HEK293 (cell line): ENCODE results near the gene CHID1.

Experiments
- EGR2 ChIP-seq: fragments of 450-650 bp; formaldehyde crosslinking; IDR thresholded peaks from 2 replicates; pipeline ENCODE4 v1.5.1; 2016; ENCODE audit warnings: low read depth, missing biosample characterization, missing genetic modification characterization
- GLIS1 ChIP-seq: fragments of 450-650 bp; formaldehyde crosslinking; IDR thresholded peaks from 2 replicates; pipeline ENCODE4 v1.5.1; 2016; ENCODE audit warnings: missing biosample characterization, missing genetic modification characterization
- HIC1 ChIP-seq: fragments of 450-650 bp; formaldehyde crosslinking; IDR thresholded peaks from 2 replicates; pipeline ENCODE4 v1.5.1; 2016; ENCODE audit warnings: missing biosample characterization, missing genetic modification characterization
- KLF1 ChIP-seq: fragments of 450-650 bp; formaldehyde crosslinking; IDR thresholded peaks from 2 replicates; pipeline ENCODE4 v1.5.1; 2016; ENCODE audit warnings: missing biosample characterization, missing genetic modification characterization
- PRDM4 ChIP-seq: fragments of 450-650 bp; formaldehyde crosslinking; IDR thresholded peaks from 2 replicates; pipeline ENCODE4 v1.5.1; 2017; ENCODE audit warnings: missing biosample characterization, missing genetic modification characterization
- SP2 ChIP-seq: fragments of 450-650 bp; formaldehyde crosslinking; IDR thresholded peaks from 2 replicates; pipeline ENCODE4 v1.5.1; 2016; ENCODE audit warnings: missing biosample characterization, missing genetic modification characterization
- ZFP3 ChIP-seq: fragments of 450-650 bp; formaldehyde crosslinking; IDR thresholded peaks from 2 replicates; pipeline ENCODE4 v1.5.1; 2016; ENCODE audit warnings: low read depth, missing biosample characterization, missing genetic modification characterization
- ZFP69B ChIP-seq: fragments of 450-650 bp; formaldehyde crosslinking; IDR thresholded peaks from 2 replicates; pipeline ENCODE4 v1.5.1; 2016; ENCODE audit warnings: missing biosample characterization, missing genetic modification characterization
- ZNF112 ChIP-seq: fragments of 450-650 bp; formaldehyde crosslinking; IDR thresholded peaks from 2 replicates; pipeline ENCODE4 v1.5.0; 2017; ENCODE audit warnings: missing biosample characterization, missing genetic modification characterization
- ZNF146 ChIP-seq: fragments of 450-650 bp; formaldehyde crosslinking; IDR thresholded peaks from 2 replicates; pipeline ENCODE4 v1.5.1; 2016; ENCODE audit warnings: missing biosample characterization, missing genetic modification characterization
- ZNF274 ChIP-seq, 2 experiments: fragments of 200-500 bp in 1 of 2; fragments of 450-650 bp in 1 of 2; sonication (Bioruptor generic) in 1 of 2; formaldehyde crosslinking in 1 of 2; IDR thresholded peaks; 2 replicates each; pipeline versions ENCODE4 v1.5.1 to v1.6.1; 2014 to 2016; ENCODE audit warnings: borderline replicate concordance in 1 of 2, inconsistent platforms in 1 of 2, low read length in 1 of 2, missing biosample characterization in 1 of 2, missing genetic modification characterization in 1 of 2
- ZNF324 ChIP-seq: fragments of 450-650 bp; formaldehyde crosslinking; IDR thresholded peaks from 2 replicates; pipeline ENCODE4 v1.5.1; 2016; ENCODE audit warnings: missing biosample characterization, missing genetic modification characterization
- ZNF335 ChIP-seq: fragments of 450-650 bp; formaldehyde crosslinking; conservative IDR thresholded peaks from 2 replicates; pipeline ENCODE4 v1.5.1; 2016; ENCODE audit warnings: missing biosample characterization, missing genetic modification characterization
- ZNF529 ChIP-seq: fragments of 450-650 bp; formaldehyde crosslinking; IDR thresholded peaks from 2 replicates; pipeline ENCODE4 v1.5.1; 2017; ENCODE audit warnings: missing genetic modification characterization, missing biosample characterization; ENCODE audit not compliant: insufficient replicate concordance
- ZNF555 ChIP-seq: fragments of 450-650 bp; formaldehyde crosslinking; conservative IDR thresholded peaks from 2 replicates; pipeline ENCODE4 v1.5.1; 2017; ENCODE audit warnings: missing biosample characterization, mild to moderate bottlenecking, missing genetic modification characterization, inconsistent platforms
- ZNF561 ChIP-seq: fragments of 450-650 bp; IDR thresholded peaks from 2 replicates; pipeline ENCODE4 v1.5.1; 2018; ENCODE audit warnings: missing biosample characterization, missing genetic modification characterization, borderline replicate concordance
- ZNF600 ChIP-seq: fragments of 450-650 bp; formaldehyde crosslinking; IDR thresholded peaks from 2 replicates; pipeline ENCODE4 v1.5.1; 2016; ENCODE audit warnings: missing biosample characterization, missing genetic modification characterization
- ZNF624 ChIP-seq: fragments of 450-650 bp; formaldehyde crosslinking; IDR thresholded peaks from 2 replicates; pipeline ENCODE4 v1.5.1; 2017; ENCODE audit warnings: missing biosample characterization, missing genetic modification characterization
- ZNF645 ChIP-seq: fragments of 450-650 bp; formaldehyde crosslinking; IDR thresholded peaks from 2 replicates; pipeline ENCODE4; 2016; ENCODE audit warnings: missing biosample characterization, missing genetic modification characterization
- ZNF654 ChIP-seq: fragments of 450-650 bp; formaldehyde crosslinking; IDR thresholded peaks from 2 replicates; pipeline ENCODE4 v1.5.1; 2016; ENCODE audit warnings: low read depth, missing biosample characterization, missing genetic modification characterization
- ZNF677 ChIP-seq: fragments of 450-650 bp; IDR thresholded peaks from 2 replicates; pipeline ENCODE4 v1.5.0; 2018; ENCODE audit warnings: missing biosample characterization, mild to moderate bottlenecking, missing genetic modification characterization, moderate library complexity
- ZNF791 ChIP-seq: fragments of 450-650 bp; formaldehyde crosslinking; IDR thresholded peaks from 2 replicates; pipeline ENCODE4 v1.5.1; 2016; ENCODE audit warnings: missing biosample characterization, missing genetic modification characterization
- TF ChIP-seq, protein P1 (sequence below): fragments of 450-650 bp; formaldehyde crosslinking; IDR thresholded peaks from 2 replicates; pipeline ENCODE4 v1.5.1; 2016; ENCODE audit warnings: missing biosample characterization, missing genetic modification characterization
- TF ChIP-seq, protein P2 (sequence below): fragments of 450-650 bp; formaldehyde crosslinking; conservative IDR thresholded peaks from 2 replicates; pipeline ENCODE4 v1.5.1; 2016; ENCODE audit warnings: low read depth, missing biosample characterization, missing genetic modification characterization
- TF ChIP-seq, protein P3 (sequence below): fragments of 450-650 bp; formaldehyde crosslinking; IDR thresholded peaks from 2 replicates; pipeline ENCODE4 v1.5.1; 2016; ENCODE audit warnings: missing biosample characterization, missing genetic modification characterization

CHID1 gene

DNA sequence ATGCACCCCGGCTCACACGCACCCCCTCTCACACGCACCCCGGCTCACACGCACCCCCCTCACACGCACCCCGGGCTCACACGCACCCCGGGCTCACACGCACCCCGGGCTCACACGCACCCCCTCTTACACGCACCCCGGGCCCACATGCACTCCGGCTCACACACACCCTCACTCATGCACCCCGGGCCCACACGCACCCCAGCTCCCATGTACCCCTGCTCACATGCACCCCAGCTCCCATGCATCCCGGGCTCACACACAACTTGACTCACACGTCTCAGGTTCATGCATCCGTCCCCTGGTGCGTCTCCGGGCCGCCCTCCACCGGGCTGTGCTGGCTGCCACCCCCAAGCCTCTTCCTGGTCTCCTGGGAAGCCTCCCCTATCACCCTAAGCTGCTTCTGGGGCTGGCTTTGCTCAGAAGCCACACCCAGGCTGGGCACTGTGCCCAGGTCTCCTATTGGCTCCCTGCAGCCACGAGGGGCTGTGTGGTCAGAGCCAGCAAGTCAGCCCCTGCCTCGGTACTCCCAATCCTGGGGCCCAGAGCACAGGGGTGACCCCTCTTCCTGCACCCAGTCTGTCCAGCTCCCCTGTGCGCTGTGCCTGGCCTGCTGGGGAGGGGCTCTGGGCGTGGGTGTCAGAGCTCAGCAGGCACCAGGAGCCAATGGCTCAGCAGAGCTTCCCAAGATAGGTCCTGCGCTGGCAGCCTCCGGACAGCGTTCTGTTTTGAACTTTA is 51.0 kb downstream of the CHID1 start (continued):
- TF ChIP-seq KLF1 (tag by site-specific recombination) (peak; percentile 33; the same call in 1 of the 2 replicates), ZNF324 (no peak), ZNF791 (tag by site-specific recombination) (no peak), ZFP69B (no peak), GLIS1 (tag by site-specific recombination) (peak; percentile 92), HIC1 (tag by site-specific recombination) (no peak), ZNF561 (tag by site-specific recombination) (no peak), ZNF529 (tag by site-specific recombination) (no peak), ZNF112 (no peak), ZNF654 (tag by site-specific recombination) (no peak), ZNF600 (tag by site-specific recombination) (peak; percentile 93), EGR2 (tag by site-specific recombination) (no peak), ZNF645 (tag by site-specific recombination) (no peak), ZNF146 (no peak), SP2 (tag by site-specific recombination) (peak; percentile 54), ZNF274 (IDR thresholded peaks at IDR 0.05; ENCODE audit: low read length) (no peak), ZNF274 (tag by site-specific recombination; IDR thresholded peaks at IDR 0.05; ENCODE audit: borderline replicate concordance) (no peak), ZNF624 (tag by site-specific recombination) (no peak), PRDM4 (tag by site-specific recombination) (no peak), ZNF335 (no peak), ZFP3 (tag by site-specific recombination) (no peak), ZNF555 (no peak), ZNF677 (tag by site-specific recombination) (no peak)
- TF ChIP-seq, protein P1, sequence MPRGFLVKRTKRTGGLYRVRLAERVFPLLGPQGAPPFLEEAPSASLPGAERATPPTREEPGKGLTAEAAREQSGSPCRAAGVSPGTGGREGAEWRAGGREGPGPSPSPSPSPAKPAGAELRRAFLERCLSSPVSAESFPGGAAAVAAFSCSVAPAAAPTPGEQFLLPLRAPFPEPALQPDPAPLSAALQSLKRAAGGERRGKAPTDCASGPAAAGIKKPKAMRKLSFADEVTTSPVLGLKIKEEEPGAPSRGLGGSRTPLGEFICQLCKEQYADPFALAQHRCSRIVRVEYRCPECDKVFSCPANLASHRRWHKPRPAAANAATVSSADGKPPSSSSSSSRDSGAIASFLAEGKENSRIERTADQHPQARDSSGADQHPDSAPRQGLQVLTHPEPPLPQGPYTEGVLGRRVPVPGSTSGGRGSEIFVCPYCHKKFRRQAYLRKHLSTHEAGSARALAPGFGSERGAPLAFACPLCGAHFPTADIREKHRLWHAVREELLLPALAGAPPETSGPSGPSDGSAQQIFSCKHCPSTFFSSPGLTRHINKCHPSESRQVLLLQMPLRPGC = no peak
- TF ChIP-seq, protein P2, sequence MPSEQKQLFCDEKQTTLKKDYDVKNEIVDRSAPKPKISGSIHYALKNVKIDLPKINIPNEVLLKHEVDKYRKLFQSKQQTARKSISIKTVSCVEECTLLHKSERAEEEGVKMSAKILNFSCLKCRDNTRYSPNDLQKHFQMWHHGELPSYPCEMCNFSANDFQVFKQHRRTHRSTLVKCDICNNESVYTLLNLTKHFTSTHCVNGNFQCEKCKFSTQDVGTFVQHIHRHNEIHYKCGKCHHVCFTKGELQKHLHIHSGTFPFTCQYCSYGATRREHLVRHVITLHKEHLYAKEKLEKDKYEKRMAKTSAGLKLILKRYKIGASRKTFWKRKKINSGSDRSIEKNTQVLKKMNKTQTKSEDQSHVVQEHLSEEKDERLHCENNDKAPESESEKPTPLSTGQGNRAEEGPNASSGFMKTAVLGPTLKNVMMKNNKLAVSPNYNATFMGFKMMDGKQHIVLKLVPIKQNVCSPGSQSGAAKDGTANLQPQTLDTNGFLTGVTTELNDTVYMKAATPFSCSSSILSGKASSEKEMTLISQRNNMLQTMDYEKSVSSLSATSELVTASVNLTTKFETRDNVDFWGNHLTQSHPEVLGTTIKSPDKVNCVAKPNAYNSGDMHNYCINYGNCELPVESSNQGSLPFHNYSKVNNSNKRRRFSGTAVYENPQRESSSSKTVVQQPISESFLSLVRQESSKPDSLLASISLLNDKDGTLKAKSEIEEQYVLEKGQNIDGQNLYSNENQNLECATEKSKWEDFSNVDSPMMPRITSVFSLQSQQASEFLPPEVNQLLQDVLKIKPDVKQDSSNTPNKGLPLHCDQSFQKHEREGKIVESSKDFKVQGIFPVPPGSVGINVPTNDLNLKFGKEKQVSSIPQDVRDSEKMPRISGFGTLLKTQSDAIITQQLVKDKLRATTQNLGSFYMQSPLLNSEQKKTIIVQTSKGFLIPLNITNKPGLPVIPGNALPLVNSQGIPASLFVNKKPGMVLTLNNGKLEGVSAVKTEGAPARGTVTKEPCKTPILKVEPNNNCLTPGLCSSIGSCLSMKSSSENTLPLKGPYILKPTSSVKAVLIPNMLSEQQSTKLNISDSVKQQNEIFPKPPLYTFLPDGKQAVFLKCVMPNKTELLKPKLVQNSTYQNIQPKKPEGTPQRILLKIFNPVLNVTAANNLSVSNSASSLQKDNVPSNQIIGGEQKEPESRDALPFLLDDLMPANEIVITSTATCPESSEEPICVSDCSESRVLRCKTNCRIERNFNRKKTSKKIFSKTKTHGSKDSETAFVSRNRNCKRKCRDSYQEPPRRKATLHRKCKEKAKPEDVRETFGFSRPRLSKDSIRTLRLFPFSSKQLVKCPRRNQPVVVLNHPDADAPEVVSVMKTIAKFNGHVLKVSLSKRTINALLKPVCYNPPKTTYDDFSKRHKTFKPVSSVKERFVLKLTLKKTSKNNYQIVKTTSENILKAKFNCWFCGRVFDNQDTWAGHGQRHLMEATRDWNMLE (tag by site-specific recombination) = no peak
- TF ChIP-seq, protein P3, sequence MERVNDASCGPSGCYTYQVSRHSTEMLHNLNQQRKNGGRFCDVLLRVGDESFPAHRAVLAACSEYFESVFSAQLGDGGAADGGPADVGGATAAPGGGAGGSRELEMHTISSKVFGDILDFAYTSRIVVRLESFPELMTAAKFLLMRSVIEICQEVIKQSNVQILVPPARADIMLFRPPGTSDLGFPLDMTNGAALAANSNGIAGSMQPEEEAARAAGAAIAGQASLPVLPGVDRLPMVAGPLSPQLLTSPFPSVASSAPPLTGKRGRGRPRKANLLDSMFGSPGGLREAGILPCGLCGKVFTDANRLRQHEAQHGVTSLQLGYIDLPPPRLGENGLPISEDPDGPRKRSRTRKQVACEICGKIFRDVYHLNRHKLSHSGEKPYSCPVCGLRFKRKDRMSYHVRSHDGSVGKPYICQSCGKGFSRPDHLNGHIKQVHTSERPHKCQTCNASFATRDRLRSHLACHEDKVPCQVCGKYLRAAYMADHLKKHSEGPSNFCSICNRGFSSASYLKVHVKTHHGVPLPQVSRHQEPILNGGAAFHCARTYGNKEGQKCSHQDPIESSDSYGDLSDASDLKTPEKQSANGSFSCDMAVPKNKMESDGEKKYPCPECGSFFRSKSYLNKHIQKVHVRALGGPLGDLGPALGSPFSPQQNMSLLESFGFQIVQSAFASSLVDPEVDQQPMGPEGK (tag by site-specific recombination) = peak; percentile 68
